Lower leg skin (tissue), 4 donors: ENCODE data around the gene ZNF284. TPM values are rescaled to one million over a fixed set of nuclear protein-coding genes. Genes with fewer than 3 reads are reported as not detected.

ENCODE experiments used
- DNase-seq, 2 donors: peaks; one replicate each; pipeline ENCODE4 v3.0.0-alpha.2; 2019; ENCODE audit warnings: low spot score in 2 of 2
- H3K4me3 ChIP-seq: fragments of 200-600 bp; sonication (generic); 2 replicates; pipeline ENCODE4 v1.5.1; 2017; ENCODE audit warnings: mild to moderate bottlenecking, low read depth; ENCODE audit not compliant: poor library complexity, severe bottlenecking
- CTCF ChIP-seq, 3 donors: fragments of 450-650 bp; IDR thresholded peaks; one replicate each; pipeline ENCODE4 v1.5.1; 2016; ENCODE audit warnings: antibody characterized with exemption in 3 of 3, mild to moderate bottlenecking in 3 of 3, moderate library complexity in 2 of 3
- POLR2A ChIP-seq, 2 donors: fragments of 450-650 bp; IDR thresholded peaks; one replicate each; pipeline ENCODE4 v1.6.1; 2016 to 2017; ENCODE audit warnings: antibody characterized with exemption in 2 of 2, mild to moderate bottlenecking in 1 of 2, moderate library complexity in 1 of 2
- WGBS, 2 donors: methylation state at CpG; one replicate each; pipeline ENCODE4 v1.1.5; 2018; 5-methylcytosine and 5-hydroxymethylcytosine counted together
- intact Hi-C: fragments of 100-400 bp; cut with DNase I; formaldehyde crosslinking; loops from one replicate; pipeline ENCODE4 v1.15.0; 2023; ENCODE audit warnings: low total_unique reads
- total RNA-seq, 4 donors: library from RNA; depleted of rRNA; stranded (reverse); fragments of >200 nt; gene quantifications; one replicate each; pipeline ENCODE4 v1.1.0, GENCODE V29; 2016

The ZNF284 gene
- total RNA-seq, 4 donors from 2014 or later, result 2.6 to 3.4 (median 3.0) TPM

- TF ChIP-seq POLR2A (IDR thresholded peaks at IDR 0.05), result no peak
- TF ChIP-seq CTCF (IDR thresholded peaks at IDR 0.05), result no peak
- DNase-seq, result no peak
- intact Hi-C loops, result no loop called here
- WGBS, 2 donors, result 61 to 77% methylated on average over 3 of the region's 3 CpGs
- no peak overlapping the region for H3K4me3 ChIP-seq
Observed at GRCh38 chr19:44066305-44066704, 5.7 kb upstream of the ZNF284 start.

- no peak for DNase-seq
- H3K4me3 ChIP-seq, result no peak overlapping the region
- TF ChIP-seq POLR2A (IDR thresholded peaks at IDR 0.05) (no peak), CTCF (IDR thresholded peaks at IDR 0.05) (no peak)
- WGBS, 2 donors, result 92 to 100% methylated on average over 1 of the region's 1 CpG
- intact Hi-C loops, result no loop called here
Observed at GRCh38 chr19:44069415-44069814, 2.5 kb upstream of the ZNF284 start.

GRCh38 chr19:44072543-44073401, 813 bp downstream of the ZNF284 start:
- TF ChIP-seq POLR2A (IDR thresholded peaks at IDR 0.05), result no peak
- TF ChIP-seq CTCF (IDR thresholded peaks at IDR 0.05), result no peak
- intact Hi-C loops, result no loop called here
- no peak for DNase-seq
- H3K4me3 ChIP-seq, result peak overlapping the region; percentile 61
- 15 to 16% methylated on average over 18 of the region's 18 CpGs for WGBS, 2 donors

- WGBS, 2 donors, result 90 to 94% methylated on average over 2 of the region's 2 CpGs
- DNase-seq, result no peak
- no peak overlapping the region for H3K4me3 ChIP-seq
- intact Hi-C loops, result no loop called here
- TF ChIP-seq POLR2A (IDR thresholded peaks at IDR 0.05) (no peak), CTCF (IDR thresholded peaks at IDR 0.05) (no peak)
Observed at GRCh38 chr19:44076325-44076724, 4.4 kb downstream of the ZNF284 start.

- 52 to 75% methylated on average over 4 of the region's 4 CpGs for whole genome bisulfite sequencing, 2 donors
- no peak overlapping the region for H3K4me3 ChIP-seq
- no peak for DNase-seq
- TF ChIP-seq CTCF (IDR thresholded peaks at IDR 0.05) (no peak), POLR2A (IDR thresholded peaks at IDR 0.05) (no peak)
- intact Hi-C loops, result no loop called here
Observed at GRCh38 chr19:44092108-44092507, 20.1 kb downstream of the ZNF284 start.
